Sciatic nerve (tissue), 2 donors: ENCODE results near the gene CCR9. TPM values are rescaled to one million over a fixed set of nuclear protein-coding genes. Genes with fewer than 3 reads are reported as not detected.

ENCODE experiments used
- ATAC-seq: fragments of 200-7000 bp; cut with Tn5 transposase; one replicate; pipeline ENCODE4 v1.9.1; 2020; ENCODE audit warnings: mild to moderate bottlenecking, moderate library complexity
- DNase-seq: peaks from one replicate; pipeline ENCODE4 v3.0.0-alpha.2; 2020; ENCODE audit warnings: low spot score
- intact Hi-C: fragments of 100-400 bp; cut with DNase I; formaldehyde crosslinking; loops from one replicate; pipeline ENCODE4 v1.14.2; 2022
- total RNA-seq: library from RNA; stranded (reverse); fragmentation: NEBNext Ultra II Directional; extraction: Animal tissue kit (Norgen Biotek cat#: 25700); gene quantifications from one replicate; pipeline ENCODE4 v1.2.1, GENCODE V29; 2021
- donor health status: DM: no; HTN: no; CAD: no.
- donor health status: DM: no; HTN: no; CAD: no.

The CCR9 gene
- total RNA-seq, 1 donor from 2014 or later: 0.31 TPM

DNA sequence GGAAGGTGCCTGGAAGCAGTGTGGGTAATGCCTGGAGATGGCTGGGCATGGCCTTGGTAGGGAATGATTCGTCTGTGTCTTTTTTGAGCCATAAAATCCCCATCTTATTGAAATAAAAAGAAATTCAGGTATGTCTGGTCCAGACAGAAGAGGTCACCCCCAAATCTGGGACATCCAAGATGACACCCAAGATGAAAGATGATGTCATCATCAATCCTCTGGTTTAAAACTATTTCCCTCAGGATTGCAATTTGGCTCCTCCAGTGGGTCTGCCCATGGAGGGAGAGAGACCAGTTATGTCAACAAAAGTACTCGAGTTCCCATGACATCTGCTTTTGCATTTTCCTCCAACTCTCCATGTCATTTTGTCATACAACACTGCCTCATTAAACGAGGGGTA, 16.7 kb upstream of the CCR9 start:
- ATAC-seq: no peak
- no peak for DNase-seq
- intact Hi-C loops: no loop called here

DNA sequence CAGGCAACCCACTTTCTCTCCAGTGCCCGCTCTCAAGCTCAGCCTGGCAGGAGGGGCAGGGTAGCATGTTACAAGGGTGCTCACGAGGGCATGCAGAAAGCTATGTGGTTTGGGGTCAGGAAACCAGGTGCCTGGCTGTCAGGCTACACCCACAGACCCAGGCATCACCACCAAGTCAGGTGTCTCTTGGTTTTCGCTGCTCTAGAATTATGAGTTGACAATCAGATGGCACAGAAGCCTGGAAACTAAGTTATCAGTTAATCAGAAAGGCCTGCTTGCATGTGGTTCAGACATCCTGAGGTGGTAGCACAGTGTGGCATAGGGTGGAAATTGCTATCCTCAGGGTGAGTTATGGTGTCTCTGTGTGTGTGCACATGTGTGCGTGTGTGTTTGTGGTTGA, 16.2 kb upstream of the CCR9 start:
- intact Hi-C loops: no loop called here
- ATAC-seq (no peak), DNase-seq (no peak)

DNA sequence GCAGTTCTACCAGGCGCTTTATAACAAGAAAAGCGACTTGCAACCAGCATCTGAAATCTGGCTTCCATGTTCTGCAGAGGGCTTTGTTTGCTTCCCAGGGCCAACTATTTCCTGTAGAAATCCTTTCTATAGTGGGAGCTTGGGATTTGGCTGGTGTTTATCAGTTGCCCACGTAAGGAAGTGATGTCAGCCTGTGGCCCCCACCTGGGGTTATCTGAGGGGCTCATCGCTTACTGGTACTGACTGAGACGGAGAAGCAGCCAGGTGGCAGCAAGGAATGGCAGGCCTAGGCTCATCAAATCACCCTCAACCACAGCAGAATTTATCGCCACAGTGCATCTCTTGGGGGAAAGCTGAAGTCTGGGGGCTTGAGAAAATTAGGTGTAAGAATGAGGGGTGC, 14.6 kb upstream of the CCR9 start:
- no peak for DNase-seq
- intact Hi-C loops: no loop called here
- no peak for ATAC-seq

- DNase-seq: no peak
- no peak for ATAC-seq
- intact Hi-C loops: no loop called here
These were observed 13.8 kb upstream of the CCR9 start for GRCh38 chr3:45872569-45872968.

GRCh38 chr3:45873036-45873435, 13.3 kb upstream of the CCR9 start:
- DNase-seq (no peak), ATAC-seq (no peak)
- intact Hi-C loops: no loop called here

DNA sequence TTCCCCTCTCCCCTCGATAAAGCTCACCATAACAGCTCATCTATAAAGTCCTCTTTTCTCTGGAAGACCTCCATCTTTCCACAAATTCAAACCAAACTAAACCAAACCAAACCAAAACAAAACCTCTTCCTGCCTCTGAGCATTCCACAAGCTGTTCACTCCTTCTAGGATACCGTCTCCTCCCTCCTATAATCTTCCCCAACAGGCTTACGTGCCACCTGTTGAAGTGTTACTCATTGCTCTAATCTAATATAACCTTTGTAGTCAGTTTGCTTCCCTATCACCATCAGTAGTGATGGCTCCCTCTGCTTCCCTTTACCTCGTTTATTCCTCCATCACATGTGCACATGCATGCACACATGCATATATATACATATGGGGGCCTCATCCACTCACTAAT, 12.7 kb upstream of the CCR9 start:
- intact Hi-C loops: no loop called here
- ATAC-seq (no peak), DNase-seq (no peak)

DNA sequence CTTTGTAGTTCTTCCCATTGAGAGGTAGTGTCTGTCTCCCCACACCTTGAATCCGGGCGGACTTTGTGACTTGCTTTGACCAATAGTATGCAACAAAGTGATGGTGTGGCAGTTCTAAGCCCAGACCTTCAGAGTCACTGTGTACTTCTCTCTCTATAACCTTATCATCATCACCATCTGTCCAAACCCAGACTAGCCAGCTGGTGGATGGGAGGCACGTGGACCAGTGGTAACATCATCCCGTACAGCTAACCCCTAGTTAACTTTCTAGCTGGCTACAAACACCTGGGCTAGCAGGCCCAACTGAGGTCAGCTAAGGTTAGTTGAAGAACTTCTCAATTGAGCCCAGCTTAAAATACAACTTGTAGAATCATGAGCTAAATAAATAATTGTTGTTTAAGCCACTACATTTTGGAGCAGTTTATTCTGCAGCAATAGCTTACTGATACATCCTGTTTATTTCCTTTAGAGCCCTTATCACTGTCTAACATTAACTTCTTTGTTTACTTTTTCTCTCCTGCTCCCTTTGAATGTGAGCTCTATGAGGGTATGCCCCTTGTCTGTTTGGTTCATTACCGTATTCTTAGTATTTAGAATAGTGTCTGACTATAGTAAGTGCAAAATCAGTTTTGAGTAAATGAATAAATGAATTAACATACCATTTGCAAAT, 11.5 kb upstream of the CCR9 start:
- intact Hi-C loops: no loop called here
- DNase-seq: no peak
- no peak for ATAC-seq

GRCh38 chr3:45878124-45878523, 8.2 kb upstream of the CCR9 start:
- intact Hi-C loops: no loop called here
- ATAC-seq (no peak), DNase-seq (no peak)

DNA sequence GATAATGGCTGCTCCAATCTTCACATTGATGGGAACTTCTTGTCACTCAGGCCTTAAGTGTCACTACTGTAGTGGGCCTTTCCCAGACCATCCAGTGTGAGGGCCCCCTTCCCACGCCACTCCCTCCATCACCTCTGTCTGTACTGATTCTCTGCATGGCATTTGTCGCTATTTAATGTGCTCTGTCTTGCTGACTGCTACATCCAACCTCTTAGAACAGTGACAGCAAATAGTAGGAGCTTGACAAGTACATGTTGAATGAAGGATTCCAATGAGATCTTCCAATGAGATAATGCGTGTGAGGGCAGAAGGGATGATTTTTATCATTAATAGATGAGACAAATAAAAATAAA, 5.6 kb upstream of the CCR9 start:
- DNase-seq (no peak), ATAC-seq (no peak)
- intact Hi-C loops: no loop called here

DNA sequence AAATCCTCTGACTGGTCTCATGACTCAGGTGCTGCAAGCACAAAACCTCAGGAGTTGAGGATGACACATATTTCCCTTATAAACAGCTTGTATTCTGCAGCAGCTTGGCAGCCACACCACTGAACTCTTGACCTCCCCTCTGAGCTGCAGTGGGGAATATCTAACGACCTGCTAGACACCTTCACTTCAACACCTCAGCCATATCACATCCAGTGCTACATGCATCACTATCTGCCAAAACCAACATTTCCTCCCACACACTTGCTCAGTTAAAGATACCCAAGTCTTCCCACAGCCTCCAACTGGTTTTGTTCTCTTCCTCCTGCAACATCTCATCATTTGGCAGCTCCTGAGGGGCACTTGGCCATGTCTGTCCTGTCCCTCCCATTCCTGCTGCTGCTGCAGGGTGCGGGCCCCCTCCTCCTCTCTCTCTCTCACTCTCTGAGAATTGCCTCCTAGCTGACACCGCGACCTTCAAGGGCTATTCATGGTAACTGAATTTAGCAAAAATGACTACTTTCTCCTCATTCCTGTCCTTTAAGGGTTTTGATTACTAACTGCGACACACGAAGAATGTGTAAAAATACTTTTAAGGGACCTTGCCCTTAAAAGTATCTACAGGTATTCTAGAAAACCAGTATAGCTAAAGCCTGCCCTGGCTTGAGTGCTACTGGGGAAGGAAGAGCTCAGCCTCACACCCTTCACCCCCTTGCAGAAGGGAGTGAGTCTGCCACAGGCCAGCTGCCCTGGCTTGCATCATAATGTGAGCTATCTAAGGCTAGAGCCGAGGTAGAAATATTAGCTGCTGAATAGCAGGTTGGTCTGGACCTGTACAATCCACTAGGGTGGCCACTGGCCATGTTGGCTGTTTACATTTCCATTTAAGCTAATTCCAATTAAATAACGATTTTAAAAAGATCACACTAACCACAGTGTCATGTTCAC, 5.0 kb upstream of the CCR9 start:
- no peak for DNase-seq
- no peak for ATAC-seq
- intact Hi-C loops: no loop called here

GRCh38 chr3:45884368-45885201, 1.8 kb upstream of the CCR9 start:
- DNase-seq (no peak), ATAC-seq (no peak)
- intact Hi-C loops: no loop called here

GRCh38 chr3:45887285-45887684, 942 bp downstream of the CCR9 start:
- ATAC-seq: no peak
- intact Hi-C loops: no loop called here
- no peak for DNase-seq

DNA sequence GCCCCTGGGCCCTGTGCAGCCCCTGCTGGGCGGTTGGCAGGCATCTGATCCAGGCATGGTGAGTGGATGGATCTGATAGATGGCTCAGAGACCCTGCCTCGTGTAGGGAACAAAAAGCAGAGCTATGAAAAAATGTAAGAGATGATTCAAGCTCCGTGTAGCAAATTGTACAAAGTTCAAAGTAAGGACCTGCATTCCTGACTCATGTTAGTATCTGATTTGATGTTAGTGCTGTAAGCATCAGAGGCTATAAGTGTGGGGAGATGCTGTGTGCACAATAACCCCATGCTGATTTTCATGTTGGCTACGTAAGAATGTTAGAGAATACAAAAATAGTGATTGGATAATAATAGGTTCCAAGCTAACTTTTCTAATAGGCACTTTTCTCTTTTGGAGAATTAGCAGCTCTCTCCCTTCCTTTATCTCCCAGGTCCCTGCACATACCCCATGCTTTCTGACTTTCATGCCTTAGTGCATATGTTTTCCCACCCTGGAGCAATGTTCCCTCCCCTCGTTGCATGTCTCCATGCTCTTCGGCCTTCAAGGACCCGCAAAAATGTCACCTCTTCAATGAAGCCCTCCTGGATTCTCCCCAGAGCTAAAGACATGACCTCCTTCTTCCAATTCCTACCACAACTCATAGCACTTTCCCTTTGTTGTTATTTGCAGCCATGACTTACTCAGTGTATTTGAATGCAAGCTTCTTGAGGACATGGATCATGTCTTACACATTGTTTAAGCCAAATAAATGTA, 1.6 kb downstream of the CCR9 start:
- intact Hi-C loops: no loop called here
- ATAC-seq: no peak

DNA sequence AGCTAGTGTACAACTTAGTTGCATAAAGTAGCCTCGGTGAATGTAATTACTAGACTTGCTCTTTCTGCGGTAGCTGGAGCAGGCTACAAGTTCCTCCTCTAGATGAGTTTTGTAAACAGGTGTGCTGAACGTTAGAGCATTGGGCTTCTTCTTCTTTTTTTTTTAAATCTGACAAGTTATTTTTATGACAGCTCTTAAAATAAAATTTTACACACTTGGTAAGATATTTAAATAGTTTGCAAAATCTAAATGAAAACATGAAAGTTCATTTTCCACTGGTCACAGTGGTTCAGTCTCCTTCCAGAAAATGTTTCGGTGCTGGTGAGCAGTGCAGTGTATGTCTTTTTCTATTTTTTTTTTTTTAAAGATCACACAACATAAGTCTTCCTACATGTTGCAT, 3.0 kb downstream of the CCR9 start:
- DNase-seq: no peak
- intact Hi-C loops: no loop called here
- no peak for ATAC-seq

More for the DNA sequence above, 1.6 kb downstream of the CCR9 start:
- DNase-seq: no peak

DNA sequence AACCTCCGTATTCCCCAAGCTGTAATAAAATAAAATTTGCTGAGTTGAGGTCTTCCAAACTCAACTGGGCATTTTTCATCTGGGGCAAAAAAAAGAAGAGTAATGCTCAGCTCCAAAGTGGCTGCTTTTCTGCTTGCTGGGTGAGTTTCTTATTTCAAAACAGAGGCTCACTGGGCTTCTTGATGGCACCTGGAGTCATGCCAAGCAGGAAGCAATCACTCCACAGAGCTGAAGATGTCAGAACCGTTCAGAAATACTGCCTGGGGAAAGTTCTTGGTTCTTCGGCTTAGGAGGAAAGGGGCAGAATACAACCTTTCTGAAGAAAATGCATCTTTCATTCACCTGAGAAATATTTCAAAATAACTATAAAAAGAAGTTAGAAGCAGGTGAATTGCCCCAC, 4.1 kb downstream of the CCR9 start:
- ATAC-seq (no peak), DNase-seq (no peak)
- intact Hi-C loops: no loop called here

DNA sequence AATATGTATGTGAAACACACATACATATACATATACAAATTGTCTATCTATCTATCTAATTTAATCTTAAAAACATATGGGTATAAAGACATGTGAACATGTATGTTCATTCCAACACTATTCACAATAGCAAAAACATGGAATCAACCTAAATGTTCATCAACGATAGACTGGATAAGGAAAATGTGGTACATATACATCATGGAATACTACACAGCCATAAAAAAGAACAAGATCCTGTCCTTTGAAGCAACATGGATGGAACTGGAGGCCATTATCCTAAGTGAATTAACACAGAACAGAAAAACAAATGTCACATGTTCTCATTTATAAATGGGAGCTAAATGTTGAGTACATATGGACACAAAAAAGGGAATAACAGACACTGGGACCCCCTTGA, 5.8 kb downstream of the CCR9 start:
- DNase-seq (no peak), ATAC-seq (no peak)
- intact Hi-C loops: no loop called here

- no peak for ATAC-seq
- no peak for DNase-seq
- intact Hi-C loops: no loop called here
These were observed 7.7 kb downstream of the CCR9 start for GRCh38 chr3:45894015-45894414.

- ATAC-seq (no peak), DNase-seq (no peak)
- intact Hi-C loops: no loop called here
These were observed 9.5 kb downstream of the CCR9 start for GRCh38 chr3:45895686-45896468.
